GM12878 (cell line): ENCODE data around the gene CNGA1.

ENCODE experiments used
- FOXM1 ChIP-seq: IDR thresholded peaks from 2 replicates; pipeline ENCODE4 v1.6.1; 2012; ENCODE audit warnings: low read depth, mild to moderate bottlenecking, inconsistent platforms, low read length, moderate library complexity
- GABPA ChIP-seq: IDR thresholded peaks from 2 replicates; pipeline ENCODE4 v1.6.1; 2014; ENCODE audit warnings: antibody characterized with exemption, low read depth, mild to moderate bottlenecking, inconsistent platforms
- NR2C2 ChIP-seq: IDR thresholded peaks from 2 replicates; pipeline ENCODE4 v1.6.1; 2011; ENCODE audit warnings: borderline replicate concordance, low read depth; ENCODE audit not compliant: control insufficient read depth, insufficient read length
- SP1 ChIP-seq: IDR thresholded peaks from one replicate; pipeline ENCODE4 v1.6.1; 2011; ENCODE audit warnings: low read depth, low read length
- SRF ChIP-seq, 2 experiments: IDR thresholded peaks; 2 replicates each; pipeline ENCODE4 v1.6.1; 2011; ENCODE audit warnings: low read depth in 2 of 2, low read length in 2 of 2, mild to moderate bottlenecking in 1 of 2, moderate library complexity in 1 of 2
- ZNF24 ChIP-seq: fragments of 450-650 bp; IDR thresholded peaks from 2 replicates; pipeline ENCODE4 v1.6.1; 2017; ENCODE audit warnings: antibody characterized with exemption, mild to moderate bottlenecking
- TF ChIP-seq, protein P1 (sequence below): fragments of 450-650 bp; IDR thresholded peaks from 2 replicates; pipeline ENCODE4 v1.6.1; 2017; ENCODE audit warnings: antibody characterized with exemption, mild to moderate bottlenecking, moderate library complexity
- TF ChIP-seq, protein P2 (sequence below), 3 experiments: IDR thresholded peaks in 2 of 3; conservative IDR thresholded peaks in 1 of 3; 2 replicates each; pipeline ENCODE4 v1.5.1; 2011; ENCODE audit warnings: low read depth in 3 of 3, low read length in 3 of 3, mild to moderate bottlenecking in 3 of 3, control low read depth in 2 of 3, moderate library complexity in 2 of 3, inconsistent platforms in 1 of 3, mixed read lengths in 1 of 3; ENCODE audit not compliant: control insufficient read depth in 2 of 3, insufficient read depth in 1 of 3; ENCODE audit errors: extremely low read depth in 1 of 3
- TF ChIP-seq, protein P3 (sequence below): IDR thresholded peaks from 2 replicates; pipeline ENCODE4 v1.6.1; 2011; ENCODE audit warnings: borderline replicate concordance, low read depth, mild to moderate bottlenecking, moderate library complexity, low read length; ENCODE audit not compliant: insufficient read depth, poor library complexity, severe bottlenecking
- TF ChIP-seq, protein P4 (sequence below): IDR thresholded peaks from 2 replicates; pipeline ENCODE4 v1.6.1; 2011; ENCODE audit warnings: borderline replicate concordance, low read depth, mild to moderate bottlenecking, moderate library complexity, mixed read lengths, low read length; ENCODE audit not compliant: insufficient read depth; ENCODE audit errors: extremely low read length

DNA sequence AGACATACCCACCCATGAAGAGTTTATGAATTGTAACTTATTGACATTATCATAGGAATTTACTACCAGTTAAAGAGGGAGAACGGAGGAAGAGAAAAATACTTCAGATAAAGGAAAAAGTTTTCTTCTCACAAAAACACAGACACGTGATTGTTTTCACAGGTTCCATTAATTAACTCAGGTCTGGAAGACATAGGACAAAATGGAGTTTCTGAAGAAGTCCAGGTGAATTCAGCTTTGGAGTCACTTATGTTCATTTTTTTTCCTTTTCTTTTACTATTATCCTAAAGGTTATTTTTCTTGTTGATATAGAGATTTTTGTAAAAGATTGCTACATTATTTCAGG lies 20.6 kb upstream of the CNGA1 start:
- TF ChIP-seq SP1: no peak
- TF ChIP-seq SRF (IDR thresholded peaks at IDR 0.05; ENCODE audit: low read depth in 2 of 2, low read length in 2 of 2): no peak
- TF ChIP-seq, protein P1, sequence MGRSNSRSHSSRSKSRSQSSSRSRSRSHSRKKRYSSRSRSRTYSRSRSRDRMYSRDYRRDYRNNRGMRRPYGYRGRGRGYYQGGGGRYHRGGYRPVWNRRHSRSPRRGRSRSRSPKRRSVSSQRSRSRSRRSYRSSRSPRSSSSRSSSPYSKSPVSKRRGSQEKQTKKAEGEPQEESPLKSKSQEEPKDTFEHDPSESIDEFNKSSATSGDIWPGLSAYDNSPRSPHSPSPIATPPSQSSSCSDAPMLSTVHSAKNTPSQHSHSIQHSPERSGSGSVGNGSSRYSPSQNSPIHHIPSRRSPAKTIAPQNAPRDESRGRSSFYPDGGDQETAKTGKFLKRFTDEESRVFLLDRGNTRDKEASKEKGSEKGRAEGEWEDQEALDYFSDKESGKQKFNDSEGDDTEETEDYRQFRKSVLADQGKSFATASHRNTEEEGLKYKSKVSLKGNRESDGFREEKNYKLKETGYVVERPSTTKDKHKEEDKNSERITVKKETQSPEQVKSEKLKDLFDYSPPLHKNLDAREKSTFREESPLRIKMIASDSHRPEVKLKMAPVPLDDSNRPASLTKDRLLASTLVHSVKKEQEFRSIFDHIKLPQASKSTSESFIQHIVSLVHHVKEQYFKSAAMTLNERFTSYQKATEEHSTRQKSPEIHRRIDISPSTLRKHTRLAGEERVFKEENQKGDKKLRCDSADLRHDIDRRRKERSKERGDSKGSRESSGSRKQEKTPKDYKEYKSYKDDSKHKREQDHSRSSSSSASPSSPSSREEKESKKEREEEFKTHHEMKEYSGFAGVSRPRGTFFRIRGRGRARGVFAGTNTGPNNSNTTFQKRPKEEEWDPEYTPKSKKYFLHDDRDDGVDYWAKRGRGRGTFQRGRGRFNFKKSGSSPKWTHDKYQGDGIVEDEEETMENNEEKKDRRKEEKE: no peak
- no peak for TF ChIP-seq FOXM1
- TF ChIP-seq, protein P2, sequence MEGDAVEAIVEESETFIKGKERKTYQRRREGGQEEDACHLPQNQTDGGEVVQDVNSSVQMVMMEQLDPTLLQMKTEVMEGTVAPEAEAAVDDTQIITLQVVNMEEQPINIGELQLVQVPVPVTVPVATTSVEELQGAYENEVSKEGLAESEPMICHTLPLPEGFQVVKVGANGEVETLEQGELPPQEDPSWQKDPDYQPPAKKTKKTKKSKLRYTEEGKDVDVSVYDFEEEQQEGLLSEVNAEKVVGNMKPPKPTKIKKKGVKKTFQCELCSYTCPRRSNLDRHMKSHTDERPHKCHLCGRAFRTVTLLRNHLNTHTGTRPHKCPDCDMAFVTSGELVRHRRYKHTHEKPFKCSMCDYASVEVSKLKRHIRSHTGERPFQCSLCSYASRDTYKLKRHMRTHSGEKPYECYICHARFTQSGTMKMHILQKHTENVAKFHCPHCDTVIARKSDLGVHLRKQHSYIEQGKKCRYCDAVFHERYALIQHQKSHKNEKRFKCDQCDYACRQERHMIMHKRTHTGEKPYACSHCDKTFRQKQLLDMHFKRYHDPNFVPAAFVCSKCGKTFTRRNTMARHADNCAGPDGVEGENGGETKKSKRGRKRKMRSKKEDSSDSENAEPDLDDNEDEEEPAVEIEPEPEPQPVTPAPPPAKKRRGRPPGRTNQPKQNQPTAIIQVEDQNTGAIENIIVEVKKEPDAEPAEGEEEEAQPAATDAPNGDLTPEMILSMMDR (IDR thresholded peaks at IDR 0.05 in 2 of 3, conservative IDR thresholded peaks at IDR 0.05 in 1 of 3; ENCODE audit: control insufficient read depth in 2 of 3, extremely low read depth in 1 of 3, insufficient read depth in 1 of 3, low read depth in 3 of 3, low read length in 3 of 3): no peak
- no peak for TF ChIP-seq ZNF24
- TF ChIP-seq, protein P3, sequence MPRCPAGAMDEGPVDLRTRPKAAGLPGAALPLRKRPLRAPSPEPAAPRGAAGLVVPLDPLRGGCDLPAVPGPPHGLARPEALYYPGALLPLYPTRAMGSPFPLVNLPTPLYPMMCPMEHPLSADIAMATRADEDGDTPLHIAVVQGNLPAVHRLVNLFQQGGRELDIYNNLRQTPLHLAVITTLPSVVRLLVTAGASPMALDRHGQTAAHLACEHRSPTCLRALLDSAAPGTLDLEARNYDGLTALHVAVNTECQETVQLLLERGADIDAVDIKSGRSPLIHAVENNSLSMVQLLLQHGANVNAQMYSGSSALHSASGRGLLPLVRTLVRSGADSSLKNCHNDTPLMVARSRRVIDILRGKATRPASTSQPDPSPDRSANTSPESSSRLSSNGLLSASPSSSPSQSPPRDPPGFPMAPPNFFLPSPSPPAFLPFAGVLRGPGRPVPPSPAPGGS: no peak
- no peak for TF ChIP-seq NR2C2
- no peak for TF ChIP-seq GABPA
- TF ChIP-seq, protein P4, sequence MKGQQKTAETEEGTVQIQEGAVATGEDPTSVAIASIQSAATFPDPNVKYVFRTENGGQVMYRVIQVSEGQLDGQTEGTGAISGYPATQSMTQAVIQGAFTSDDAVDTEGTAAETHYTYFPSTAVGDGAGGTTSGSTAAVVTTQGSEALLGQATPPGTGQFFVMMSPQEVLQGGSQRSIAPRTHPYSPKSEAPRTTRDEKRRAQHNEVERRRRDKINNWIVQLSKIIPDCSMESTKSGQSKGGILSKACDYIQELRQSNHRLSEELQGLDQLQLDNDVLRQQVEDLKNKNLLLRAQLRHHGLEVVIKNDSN: no peak
